ENCODE data around the gene CHRNB1.

The CHRNB1 gene

DNA sequence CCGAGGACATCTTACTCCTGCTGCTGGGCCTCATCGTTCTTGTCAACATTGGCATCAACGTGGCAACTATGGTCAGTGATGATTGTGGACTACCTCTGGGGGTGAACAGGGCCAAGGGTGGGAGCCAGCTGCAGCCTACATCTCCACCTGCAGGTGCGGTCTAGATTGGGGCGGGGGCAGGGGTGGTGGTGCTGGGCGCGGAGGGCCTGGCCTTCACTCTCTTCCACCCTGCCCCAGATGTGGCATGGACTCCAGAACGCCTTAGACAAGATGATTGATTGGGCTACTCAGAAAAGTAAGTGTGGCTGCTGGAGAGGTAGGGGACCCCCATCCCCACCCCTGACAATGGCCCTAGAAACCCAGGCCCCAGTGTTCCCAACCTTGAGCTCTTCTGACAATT, 19.1 kb upstream of the CHRNB1 start:
- no peaks in the 10 kb centered on the region for H3K27me3 Mint-ChIP-seq
- no peak overlapping the region for H3K4me3 Mint-ChIP-seq
- H3K27ac Mint-ChIP-seq: no peak overlapping the region
- no peaks in the 10 kb centered on the region for H3K36me3 Mint-ChIP-seq (ENCODE audit: low read depth)
- H3K4me1 Mint-ChIP-seq (ENCODE audit: low read depth): no peaks in the 10 kb centered on the region
- no peaks in the 10 kb centered on the region for H3K9me3 Mint-ChIP-seq

DNA sequence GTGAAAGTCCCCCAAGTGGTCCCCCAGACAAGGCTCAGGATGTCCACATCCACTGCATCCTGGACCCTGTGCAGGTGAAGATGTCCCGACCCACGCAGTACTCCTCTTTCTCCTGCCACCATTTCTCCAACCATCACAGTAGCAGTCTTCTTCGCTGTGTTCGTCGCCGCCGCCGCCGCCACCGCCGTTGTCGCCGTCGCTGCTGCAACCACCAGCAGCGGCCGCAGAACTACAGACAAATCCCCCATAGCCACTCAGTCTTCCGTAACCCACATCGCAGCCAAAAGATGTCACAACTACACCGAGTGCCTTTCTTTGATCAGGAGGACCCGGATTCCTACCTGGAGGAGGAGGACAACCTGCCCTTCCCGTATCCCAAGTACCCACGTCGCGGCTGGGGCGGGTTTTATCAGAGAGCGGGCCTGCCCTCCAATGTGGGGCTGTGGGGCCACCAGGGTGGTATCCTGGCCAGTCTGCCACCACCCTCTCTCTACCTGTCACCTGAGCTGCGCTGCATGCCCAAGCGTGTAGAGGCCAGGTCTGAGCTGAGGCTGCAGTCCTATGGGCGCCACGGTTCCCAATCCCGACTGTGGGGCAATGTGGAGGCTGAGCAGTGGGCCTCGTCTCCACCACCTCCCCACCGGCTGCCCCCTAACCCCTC, 18.5 kb upstream of the CHRNB1 start:
- Mint-ChIP-seq H3K4me3 (no peak overlapping the region), H3K9me3 (no peaks in the 10 kb centered on the region), H3K27ac (no peak overlapping the region), H3K36me3 (ENCODE audit: low read depth) (no peaks in the 10 kb centered on the region), H3K4me1 (ENCODE audit: low read depth) (no peaks in the 10 kb centered on the region), H3K27me3 (no peaks in the 10 kb centered on the region)

DNA sequence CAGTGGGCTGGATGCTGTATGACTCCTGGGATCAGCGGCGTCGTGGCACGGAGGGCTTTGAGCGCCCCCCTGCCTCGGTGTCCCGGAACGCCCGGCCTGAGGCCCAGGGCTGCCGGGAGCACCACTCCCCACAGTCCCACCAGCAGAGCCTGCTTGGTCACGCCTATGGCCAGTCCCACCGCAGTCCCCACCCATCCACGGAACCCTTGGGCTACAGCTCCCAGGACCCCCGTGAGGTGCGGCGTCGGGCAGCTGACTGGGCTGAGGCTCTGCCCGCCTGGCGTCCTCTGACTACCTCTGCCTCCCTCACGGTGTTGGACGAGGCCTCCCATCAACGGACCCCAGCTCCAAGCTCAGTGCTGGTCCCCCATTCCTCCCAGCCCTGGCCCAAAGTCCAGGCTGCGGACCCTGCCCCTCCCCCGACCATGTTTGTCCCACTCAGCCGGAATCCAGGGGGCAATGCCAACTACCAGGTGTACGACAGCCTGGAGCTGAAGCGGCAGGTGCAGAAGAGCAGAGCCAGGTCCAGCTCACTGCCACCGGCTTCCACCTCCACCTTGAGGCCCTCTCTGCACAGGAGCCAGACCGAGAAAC, 17.9 kb upstream of the CHRNB1 start:
- no peaks in the 10 kb centered on the region for H3K9me3 Mint-ChIP-seq
- H3K4me3 Mint-ChIP-seq: no peak overlapping the region
- no peak overlapping the region for H3K27ac Mint-ChIP-seq
- no peaks in the 10 kb centered on the region for H3K4me1 Mint-ChIP-seq (ENCODE audit: low read depth)
- H3K36me3 Mint-ChIP-seq (ENCODE audit: low read depth): no peaks in the 10 kb centered on the region
- H3K27me3 Mint-ChIP-seq: no peaks in the 10 kb centered on the region

DNA sequence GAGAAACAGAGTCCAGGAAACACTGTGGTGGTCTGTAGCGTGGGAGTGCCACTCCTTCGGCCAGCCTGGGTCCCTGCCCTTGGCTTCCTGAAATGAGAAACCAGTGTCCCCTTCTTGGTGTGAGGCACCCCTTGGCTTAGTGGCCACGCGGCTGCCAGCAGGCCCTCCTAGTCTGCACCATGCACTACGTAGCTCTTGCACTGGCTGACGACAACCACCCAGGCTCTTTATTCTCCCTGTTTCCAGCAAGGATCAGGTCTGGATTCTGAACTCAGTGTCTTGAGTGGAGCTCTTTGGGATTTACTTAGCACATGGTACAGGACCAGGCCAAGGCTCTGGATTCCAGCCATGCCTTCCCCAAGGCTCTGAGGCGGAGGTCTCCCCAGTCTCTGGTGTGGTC, 17.3 kb upstream of the CHRNB1 start:
- H3K27ac Mint-ChIP-seq: no peak overlapping the region
- H3K4me1 Mint-ChIP-seq (ENCODE audit: low read depth): no peaks in the 10 kb centered on the region
- H3K36me3 Mint-ChIP-seq (ENCODE audit: low read depth): no peaks in the 10 kb centered on the region
- H3K27me3 Mint-ChIP-seq: no peaks in the 10 kb centered on the region
- H3K9me3 Mint-ChIP-seq: no peaks in the 10 kb centered on the region
- no peak overlapping the region for H3K4me3 Mint-ChIP-seq

DNA sequence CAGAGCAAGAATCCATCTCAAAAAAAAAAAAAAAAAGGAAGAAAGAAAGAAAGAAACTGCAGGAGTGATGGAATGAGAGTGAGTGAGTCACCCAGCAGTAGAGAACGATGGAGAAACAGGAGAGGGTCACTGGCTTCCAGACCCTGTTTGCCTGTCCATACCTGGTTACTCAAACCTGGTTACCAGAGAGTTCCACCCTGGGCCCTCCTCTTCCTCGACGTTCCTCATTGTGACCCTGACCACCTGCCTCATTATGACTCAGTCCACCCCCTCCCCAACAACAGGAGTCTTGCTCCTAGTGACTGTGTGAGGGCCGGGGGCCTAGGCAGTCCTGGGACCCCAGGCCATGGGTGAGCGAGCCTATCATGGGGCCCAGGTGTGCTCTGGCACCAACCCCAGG, 16.3 kb upstream of the CHRNB1 start, which contains the start of gene SPEM3:
SPEM3 (plus strand) TSS at position 301 of the 400 bp plus-strand sequence; CDS start at position 347, 46 bp downstream.
- no peak within 1 kb of the TSS for H3K27ac Mint-ChIP-seq
- no peak within 1 kb of the TSS for H3K4me3 Mint-ChIP-seq
- no peaks in the 10 kb centered on the region for H3K9me3 Mint-ChIP-seq
- H3K4me1 Mint-ChIP-seq (ENCODE audit: low read depth): no peaks in the 10 kb centered on the region
- H3K27me3 Mint-ChIP-seq: no peaks in the 10 kb centered on the region
- H3K36me3 Mint-ChIP-seq (ENCODE audit: low read depth): no peaks in the 10 kb centered on the region

DNA sequence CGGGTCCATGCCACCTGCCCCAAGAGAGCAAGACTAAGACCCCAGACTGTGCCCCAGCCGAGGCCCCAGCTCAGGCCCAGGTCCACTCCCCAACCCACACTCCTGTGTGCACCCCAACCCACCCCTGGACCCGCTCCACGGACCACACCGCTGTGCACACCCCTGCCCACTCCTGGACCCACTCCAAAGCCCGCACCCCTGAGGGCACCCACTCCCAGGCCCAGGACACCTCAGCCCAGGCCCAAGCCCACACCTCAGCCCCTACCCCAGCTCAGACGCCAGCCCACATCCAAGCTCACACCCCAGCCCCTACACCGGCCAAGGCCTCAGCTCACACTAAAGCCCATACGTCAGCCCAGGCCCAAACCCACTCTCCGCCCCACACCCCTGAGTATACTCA, 15.1 kb upstream of the CHRNB1 start:
- no peak overlapping the region for H3K4me3 Mint-ChIP-seq
- no peaks in the 10 kb centered on the region for H3K4me1 Mint-ChIP-seq (ENCODE audit: low read depth)
- H3K36me3 Mint-ChIP-seq (ENCODE audit: low read depth): no peaks in the 10 kb centered on the region
- H3K9me3 Mint-ChIP-seq: no peaks in the 10 kb centered on the region
- no peak overlapping the region for H3K27ac Mint-ChIP-seq
- no peaks in the 10 kb centered on the region for H3K27me3 Mint-ChIP-seq

DNA sequence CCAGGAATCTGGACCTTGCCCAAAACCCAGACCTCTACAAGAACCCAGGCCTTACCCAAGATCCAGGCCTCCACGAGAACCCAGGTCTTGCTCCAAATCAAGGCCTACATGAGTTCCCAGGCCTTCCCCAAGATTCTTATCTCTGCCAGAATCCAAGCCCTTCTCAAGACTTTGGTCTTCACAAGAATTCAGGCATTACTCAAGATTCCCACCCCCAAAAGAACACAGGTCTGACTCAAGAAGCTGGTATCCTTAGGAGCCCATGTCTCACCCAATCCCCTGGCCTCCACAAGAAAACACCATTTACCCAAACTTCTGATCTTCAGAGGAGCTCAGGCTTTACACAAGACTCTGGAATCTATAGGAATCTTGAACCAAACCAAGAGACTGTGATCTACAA, 13.6 kb upstream of the CHRNB1 start:
- Mint-ChIP-seq H3K36me3 (ENCODE audit: low read depth) (no peaks in the 10 kb centered on the region), H3K4me3 (no peak overlapping the region), H3K4me1 (ENCODE audit: low read depth) (peaks cover 11% of the 10 kb centered on the region), H3K27me3 (no peaks in the 10 kb centered on the region), H3K9me3 (no peaks in the 10 kb centered on the region), H3K27ac (no peak overlapping the region)

DNA sequence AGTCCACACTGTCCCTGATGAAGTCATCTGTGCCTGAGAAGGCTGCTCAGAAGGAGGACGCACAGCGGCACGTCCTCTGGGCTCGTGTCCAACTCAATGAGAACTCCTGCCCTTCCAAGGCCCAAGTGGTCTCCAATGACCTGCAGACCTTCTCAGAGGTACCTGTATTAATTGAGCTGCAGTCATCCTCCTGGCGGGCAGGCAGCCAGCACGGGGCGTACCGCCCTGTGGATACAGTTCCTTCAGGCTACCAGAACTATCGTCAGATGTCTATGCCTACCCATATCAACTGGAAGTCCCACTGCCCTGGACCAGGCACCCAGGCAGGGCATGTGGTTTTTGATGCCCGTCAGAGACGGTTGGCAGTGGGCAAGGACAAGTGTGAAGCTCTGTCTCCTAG, 12.6 kb upstream of the CHRNB1 start:
- Mint-ChIP-seq H3K27me3 (no peaks in the 10 kb centered on the region), H3K4me3 (no peak overlapping the region)

DNA sequence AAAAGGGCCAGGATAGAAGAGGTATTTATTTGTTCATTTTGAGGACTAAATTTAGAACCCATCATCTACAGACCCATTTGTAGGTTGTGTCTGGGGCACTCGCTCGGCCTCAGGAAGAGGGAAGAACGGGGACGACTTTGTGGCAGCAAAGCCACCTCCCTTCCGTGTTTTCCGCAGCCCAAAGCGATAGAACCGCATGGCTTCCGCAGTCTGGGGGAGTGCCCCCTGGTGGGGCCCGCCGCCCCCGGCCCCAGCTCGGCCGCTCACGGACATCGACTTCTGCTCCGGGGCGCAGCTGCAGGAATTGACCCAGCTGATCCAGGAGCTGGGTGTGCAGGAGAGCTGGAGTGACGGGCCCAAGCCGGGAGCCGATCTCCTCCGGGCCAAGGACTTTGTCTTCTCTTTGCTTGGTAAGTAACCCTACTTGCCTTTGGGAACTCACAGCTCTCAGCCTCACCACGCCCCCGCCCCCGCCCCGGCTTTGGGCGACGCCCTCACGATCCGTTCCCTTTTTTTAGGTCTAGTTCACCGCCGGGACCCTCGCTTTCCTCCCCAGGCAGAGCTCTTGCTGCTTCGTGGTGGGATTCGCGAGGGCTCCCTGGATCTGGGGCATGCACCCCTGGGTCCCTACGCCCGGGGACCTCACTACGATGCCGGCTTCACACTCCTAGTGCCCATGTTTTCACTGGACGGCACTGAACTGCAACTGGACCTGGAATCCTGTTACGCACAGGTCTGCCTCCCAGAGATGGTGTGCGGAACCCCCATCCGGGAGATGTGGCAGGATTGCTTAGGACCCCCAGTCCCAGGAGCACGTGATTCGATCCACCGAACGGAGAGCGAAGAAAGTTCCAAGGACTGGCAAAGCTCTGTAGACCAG, 8.9 kb upstream of the CHRNB1 start:
- H3K4me1 Mint-ChIP-seq (ENCODE audit: low read depth): peaks cover 49% of the 10 kb centered on the region
- H3K36me3 Mint-ChIP-seq (ENCODE audit: low read depth): peaks cover 4% of the 10 kb centered on the region
- peak overlapping the region; percentile 92 for H3K4me3 Mint-ChIP-seq
- peak overlapping the region; percentile 95 for H3K27ac Mint-ChIP-seq
- H3K9me3 Mint-ChIP-seq: no peaks in the 10 kb centered on the region
- peaks cover 17% of the 10 kb centered on the region for H3K27me3 Mint-ChIP-seq

More for the DNA sequence above, 12.6 kb upstream of the CHRNB1 start:
- Mint-ChIP-seq H3K36me3 (ENCODE audit: low read depth) (no peaks in the 10 kb centered on the region), H3K27ac (no peak overlapping the region), H3K9me3 (no peaks in the 10 kb centered on the region), H3K4me1 (ENCODE audit: low read depth) (peaks cover 19% of the 10 kb centered on the region)

DNA sequence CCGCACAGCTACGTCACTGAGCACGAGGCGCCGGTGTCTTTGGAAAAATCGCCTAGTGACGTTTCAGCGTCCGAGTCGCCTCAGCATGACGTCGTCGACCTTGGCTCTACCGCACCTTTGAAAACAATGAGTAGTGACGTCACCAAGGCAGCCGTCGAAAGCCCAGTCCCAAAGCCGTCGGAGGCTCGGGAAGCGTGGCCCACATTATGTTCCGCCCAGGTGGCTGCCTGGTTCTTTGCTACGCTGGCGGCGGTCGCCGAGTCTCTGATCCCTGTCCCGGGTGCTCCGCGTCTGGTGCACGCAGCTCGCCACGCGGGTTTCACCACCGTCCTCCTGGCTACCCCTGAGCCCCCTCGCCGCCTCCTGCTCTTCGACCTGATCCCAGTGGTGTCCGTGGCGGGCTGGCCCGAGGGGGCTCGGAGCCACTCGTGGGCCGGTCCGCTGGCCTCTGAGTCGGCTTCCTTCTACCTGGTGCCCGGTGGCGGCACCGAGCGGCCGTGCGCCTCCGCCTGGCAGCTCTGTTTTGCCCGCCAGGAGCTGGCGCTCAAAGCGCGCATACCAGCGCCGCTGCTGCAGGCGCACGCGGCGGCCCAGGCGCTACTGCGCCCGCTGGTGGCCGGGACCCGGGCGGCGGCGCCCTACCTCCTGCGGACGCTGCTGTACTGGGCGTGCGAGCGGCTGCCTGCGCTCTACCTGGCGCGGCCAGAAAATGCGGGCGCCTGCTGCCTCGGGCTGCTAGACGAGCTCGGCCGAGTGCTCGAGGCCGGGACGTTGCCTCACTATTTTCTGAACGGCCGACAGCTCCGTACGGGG, 8.1 kb upstream of the CHRNB1 start:
- Mint-ChIP-seq H3K27ac (peak overlapping the region; percentile 95), H3K9me3 (no peaks in the 10 kb centered on the region), H3K4me1 (ENCODE audit: low read depth) (peaks cover 50% of the 10 kb centered on the region), H3K36me3 (ENCODE audit: low read depth) (peaks cover 4% of the 10 kb centered on the region), H3K27me3 (peaks cover 23% of the 10 kb centered on the region), H3K4me3 (peak overlapping the region; percentile 92)

DNA sequence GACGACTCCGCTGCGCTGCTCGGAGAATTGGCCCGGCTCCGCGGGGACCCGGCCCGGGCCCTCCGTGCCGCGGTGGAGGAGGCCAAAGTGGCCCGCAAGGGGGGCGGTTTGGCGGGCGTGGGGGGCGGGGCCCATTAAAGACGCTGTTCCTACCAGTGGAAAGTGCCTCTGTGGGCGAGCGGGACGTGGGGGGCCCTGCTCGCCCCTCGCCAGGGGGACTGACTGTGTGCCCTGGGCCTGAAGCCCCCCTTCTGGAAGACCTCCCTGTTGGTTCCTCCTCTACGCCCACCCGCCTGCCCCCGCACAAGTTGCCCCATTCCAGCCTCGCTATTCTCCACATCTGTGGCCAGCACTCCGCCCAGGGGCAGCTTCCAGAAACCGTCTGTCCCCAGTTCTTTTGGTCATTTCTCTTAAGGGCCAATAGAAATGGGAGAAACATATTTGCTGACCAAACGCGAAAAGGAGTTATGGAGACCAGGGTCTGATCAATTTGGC, 7.4 kb upstream of the CHRNB1 start:
- H3K4me1 Mint-ChIP-seq (ENCODE audit: low read depth): peaks cover 50% of the 10 kb centered on the region
- H3K4me3 Mint-ChIP-seq: peak overlapping the region; percentile 92
- no peaks in the 10 kb centered on the region for H3K9me3 Mint-ChIP-seq
- peak overlapping the region; percentile 37 for H3K27ac Mint-ChIP-seq
- H3K36me3 Mint-ChIP-seq (ENCODE audit: low read depth): peaks cover 4% of the 10 kb centered on the region
- H3K27me3 Mint-ChIP-seq: peaks cover 30% of the 10 kb centered on the region

DNA sequence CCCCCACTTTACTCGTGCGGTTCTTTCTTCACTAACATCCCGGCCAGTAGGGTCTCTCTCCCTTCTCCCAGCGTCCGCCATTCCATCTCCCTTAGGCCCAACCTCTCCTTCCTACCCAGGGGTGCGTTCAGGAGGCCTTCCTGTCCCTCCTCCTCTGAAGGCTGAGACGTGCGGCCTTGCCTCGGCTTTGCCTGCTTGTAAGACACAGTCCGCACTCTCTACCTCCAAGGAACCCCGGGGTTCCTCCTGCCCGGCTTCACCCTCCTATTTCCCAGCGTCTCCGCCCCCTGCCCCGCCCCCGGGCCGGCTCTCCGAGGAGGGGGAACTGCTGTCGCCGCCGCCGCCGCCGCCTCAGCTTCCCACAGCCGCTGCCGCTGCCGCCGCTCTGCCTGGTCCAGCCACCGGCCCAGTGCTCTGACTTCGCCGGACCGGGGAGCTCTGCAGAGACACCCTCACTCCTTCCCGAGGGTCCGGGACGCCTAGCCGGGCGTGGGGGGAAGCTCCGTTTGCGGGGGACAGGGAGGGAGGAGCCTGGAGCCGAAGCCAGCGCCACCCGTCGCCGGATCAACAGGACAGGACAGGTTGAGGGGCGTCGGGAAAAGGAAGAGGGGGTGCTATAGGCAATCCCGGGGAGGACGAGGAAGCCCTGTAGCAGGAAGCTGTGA, 6.8 kb upstream of the CHRNB1 start:
- Mint-ChIP-seq H3K36me3 (ENCODE audit: low read depth) (peaks cover 4% of the 10 kb centered on the region), H3K27me3 (peaks cover 32% of the 10 kb centered on the region), H3K4me3 (peak overlapping the region; percentile 81), H3K4me1 (ENCODE audit: low read depth) (peaks cover 50% of the 10 kb centered on the region), H3K27ac (peak overlapping the region; percentile 37), H3K9me3 (no peaks in the 10 kb centered on the region)

DNA sequence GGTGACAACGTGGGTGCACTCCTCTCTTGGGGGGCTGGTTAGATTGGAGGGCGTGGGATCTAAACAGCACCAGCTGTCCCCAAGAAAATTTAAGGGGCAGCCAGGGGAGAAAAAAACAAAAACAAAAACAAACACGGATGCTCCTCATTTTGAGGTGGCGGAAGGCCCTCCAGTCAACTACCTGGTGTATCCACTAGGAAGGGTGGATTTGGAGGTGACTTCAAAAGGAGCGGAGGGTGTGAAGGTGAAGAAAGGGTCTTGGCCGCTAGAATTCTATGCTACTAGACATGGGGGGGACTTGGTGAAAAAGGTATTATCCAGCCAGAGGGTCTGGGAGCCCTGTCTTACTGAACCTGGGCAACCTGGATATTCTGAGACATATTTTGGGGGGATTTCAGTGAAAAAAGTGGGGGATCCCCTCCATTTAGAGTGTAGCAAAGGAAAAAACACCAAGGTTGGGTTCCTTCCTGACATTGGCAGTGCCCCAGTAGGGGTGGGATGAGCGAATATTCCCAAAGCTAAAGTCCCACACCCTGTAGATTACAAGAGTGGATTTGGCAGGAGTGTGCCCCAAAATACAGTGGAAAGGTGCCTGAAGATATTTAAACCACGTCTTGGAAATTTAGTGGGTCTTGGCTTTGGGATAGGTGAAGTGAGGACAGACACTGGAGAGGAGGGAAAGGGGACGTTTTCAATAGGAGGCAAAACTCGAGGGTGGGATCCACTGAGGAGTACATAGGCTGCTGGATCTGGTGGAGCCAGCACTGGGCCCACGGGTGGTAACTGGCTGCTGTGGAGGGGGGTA, 6.0 kb upstream of the CHRNB1 start:
- H3K9me3 Mint-ChIP-seq: no peaks in the 10 kb centered on the region
- H3K4me3 Mint-ChIP-seq: peak overlapping the region; percentile 81
- peaks cover 4% of the 10 kb centered on the region for H3K36me3 Mint-ChIP-seq (ENCODE audit: low read depth)
- H3K27me3 Mint-ChIP-seq: peaks cover 36% of the 10 kb centered on the region
- peaks cover 50% of the 10 kb centered on the region for H3K4me1 Mint-ChIP-seq (ENCODE audit: low read depth)
- H3K27ac Mint-ChIP-seq: no peak overlapping the region
